Neural progenitor cell (in vitro differentiated cells): ENCODE data around the gene UVSSA.

ENCODE experiments used
- EZH2 ChIP-seq: fragments of 200-600 bp; sonication (generic); IDR thresholded peaks from 2 replicates; pipeline ENCODE4 v1.6.1; 2017; ENCODE audit warnings: antibody characterized with exemption, mild to moderate bottlenecking, moderate library complexity
- EZH2phosphoT487 ChIP-seq: fragments of 200-600 bp; sonication (generic); IDR thresholded peaks from 2 replicates; pipeline ENCODE4 v1.6.1; 2017; ENCODE audit warnings: antibody characterized with exemption
- TF ChIP-seq, protein P1 (sequence below): fragments of 200-600 bp; sonication (generic); IDR thresholded peaks from 2 replicates; pipeline ENCODE4 v1.5.1; 2017; ENCODE audit warnings: antibody characterized with exemption, mild to moderate bottlenecking

DNA sequence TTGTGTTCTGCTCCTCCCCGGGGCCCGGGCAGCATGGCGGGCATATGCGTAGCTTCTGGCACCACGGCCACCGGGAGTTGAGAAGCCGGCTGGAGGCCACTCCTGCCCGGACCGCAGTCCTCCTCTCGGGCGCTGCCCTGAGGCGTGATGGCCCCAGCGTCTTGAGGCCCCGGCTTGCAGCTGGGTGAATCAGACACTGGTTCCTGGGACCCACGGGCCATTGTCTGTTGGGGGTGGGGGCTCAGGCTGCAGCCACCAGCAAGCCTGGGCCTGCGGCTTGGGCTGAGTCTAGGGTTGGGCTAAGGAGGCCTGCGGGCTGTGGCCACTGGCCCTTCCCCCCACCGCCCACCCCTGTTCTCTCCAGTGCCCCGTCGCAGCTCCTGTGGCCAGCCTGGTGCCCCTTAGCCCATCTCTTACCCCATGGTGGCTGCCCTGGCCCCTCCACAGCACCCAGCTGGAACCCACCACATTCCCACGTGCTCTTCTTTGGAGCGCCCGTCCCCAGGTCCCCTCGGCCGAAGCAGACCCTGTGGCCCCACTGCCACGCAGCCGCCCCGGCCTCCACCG, 6.7 kb upstream of the UVSSA start:
- TF ChIP-seq, protein P1, sequence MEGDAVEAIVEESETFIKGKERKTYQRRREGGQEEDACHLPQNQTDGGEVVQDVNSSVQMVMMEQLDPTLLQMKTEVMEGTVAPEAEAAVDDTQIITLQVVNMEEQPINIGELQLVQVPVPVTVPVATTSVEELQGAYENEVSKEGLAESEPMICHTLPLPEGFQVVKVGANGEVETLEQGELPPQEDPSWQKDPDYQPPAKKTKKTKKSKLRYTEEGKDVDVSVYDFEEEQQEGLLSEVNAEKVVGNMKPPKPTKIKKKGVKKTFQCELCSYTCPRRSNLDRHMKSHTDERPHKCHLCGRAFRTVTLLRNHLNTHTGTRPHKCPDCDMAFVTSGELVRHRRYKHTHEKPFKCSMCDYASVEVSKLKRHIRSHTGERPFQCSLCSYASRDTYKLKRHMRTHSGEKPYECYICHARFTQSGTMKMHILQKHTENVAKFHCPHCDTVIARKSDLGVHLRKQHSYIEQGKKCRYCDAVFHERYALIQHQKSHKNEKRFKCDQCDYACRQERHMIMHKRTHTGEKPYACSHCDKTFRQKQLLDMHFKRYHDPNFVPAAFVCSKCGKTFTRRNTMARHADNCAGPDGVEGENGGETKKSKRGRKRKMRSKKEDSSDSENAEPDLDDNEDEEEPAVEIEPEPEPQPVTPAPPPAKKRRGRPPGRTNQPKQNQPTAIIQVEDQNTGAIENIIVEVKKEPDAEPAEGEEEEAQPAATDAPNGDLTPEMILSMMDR = no peak
- TF ChIP-seq EZH2phosphoT487 (no peak), EZH2 (no peak)
